GM21528 (cell line): Measurements from ENCODE around the gene UGT1A6.

Experiments
- ATAC-seq: cut with Tn5 transposase; IDR thresholded peaks from one replicate; pipeline ENCODE4 v1.9.1; 2021; ENCODE audit warnings: mild to moderate bottlenecking, moderate library complexity; ENCODE audit not compliant: unreplicated experiment, low FRiP score

Gene UGT1A6

DNA sequence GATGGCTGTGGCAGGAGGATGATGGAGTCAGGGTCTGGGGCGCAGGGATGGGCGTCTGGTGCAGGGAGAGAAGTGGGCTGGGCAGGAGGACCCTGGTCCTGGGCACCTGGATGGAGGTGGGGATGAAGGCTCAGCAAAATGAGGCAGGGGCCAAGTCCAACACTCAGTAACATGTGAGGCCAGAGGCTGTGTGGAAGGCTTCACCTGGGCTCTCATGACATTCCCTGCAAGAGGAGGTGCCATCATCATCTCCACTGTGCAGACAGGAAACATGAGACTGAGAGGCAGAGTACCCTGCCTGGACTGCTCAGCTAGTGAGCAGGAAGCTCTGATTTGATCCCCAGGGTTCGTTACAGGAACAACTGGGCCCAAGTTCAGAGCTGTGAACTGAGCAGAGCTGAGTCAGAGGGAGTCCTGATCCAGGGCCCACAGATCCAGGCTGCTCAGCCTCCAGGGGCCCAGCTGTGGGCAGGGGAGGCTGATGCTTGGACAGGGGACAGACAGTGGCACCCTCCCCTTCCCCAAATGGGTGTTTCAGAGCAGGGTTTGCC lies 124.7 kb downstream of the UGT1A6 start:
- ATAC-seq: no peak

DNA sequence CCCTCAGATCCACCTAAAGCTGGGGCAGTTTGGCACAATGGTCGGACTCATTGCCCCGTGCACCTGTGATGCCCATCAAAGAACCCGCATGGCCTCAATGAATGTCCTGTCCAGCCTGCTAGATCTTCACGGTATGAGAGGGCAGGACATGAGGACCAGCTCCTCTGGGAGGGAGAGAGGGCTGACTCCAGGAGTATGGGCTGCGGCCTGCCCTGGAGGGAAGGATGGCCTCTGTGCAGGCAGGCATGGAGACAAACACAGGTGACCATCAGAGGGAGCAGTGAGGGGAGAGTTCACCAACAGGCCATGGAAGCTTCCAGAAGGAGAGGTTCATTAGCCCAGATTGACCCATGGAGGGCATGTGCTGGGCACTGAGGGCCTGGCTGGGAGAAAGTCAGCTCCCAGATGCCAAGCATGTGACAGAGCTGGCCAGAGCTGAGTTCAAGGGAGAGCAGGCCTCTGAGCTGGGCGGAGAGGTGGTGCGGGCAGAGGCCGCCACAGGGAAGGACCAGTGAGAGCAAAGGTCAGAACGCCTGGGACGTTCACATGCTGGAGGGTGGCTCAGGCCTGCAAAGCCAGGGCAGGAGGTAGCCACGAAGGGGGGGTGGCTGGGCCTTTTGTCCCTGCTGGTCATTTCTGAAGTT lies 125.4 kb downstream of the UGT1A6 start:
- ATAC-seq: no peak

DNA sequence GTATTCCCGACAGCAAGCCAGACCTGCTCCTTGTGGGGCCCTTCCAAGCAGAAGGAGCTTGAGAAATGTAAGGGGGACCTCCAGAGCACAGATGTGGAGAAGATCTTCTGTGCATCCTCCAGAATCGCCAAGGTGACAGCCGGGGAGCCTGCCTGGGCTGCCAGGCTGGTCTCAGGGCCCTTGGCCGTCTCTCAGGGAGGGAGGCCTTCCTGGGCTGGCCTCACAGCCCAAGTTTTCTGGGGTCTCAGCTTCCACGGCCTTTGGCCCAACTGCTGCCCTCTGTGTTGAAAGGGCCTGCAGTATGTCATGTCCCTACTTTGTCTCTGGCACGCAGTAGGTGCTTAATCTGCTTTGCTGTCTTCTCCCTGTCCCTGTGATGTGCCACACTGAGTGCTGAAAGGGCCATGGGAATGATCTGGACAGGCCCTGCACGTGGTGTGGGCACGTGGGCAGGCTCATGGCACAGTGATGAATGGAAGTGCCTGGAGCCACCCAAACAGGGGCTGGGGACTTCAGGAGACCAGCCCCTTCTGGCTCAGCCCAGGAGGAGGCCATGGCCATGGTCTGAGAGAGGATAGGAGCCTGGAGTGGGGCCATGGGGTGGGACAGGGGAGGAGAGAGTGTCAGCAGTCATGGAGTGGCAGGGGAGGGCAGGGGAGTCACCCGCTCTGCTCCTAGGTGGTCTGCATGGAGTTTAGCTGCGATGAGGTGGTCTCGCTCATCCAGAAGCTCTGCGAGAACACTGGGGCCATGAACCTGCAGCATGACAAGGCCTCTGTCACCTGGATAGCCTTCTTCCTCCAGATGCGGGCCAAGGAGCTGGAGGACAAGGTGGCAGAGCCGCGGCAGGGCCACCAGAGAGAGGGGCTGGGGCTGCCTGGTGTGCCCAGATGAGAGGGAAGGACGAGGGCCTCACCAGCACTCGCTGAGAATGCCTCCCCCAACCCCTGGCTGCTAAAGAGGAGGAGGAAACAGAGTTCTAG lies 126.2 kb downstream of the UGT1A6 start:
- ATAC-seq: no peak

DNA sequence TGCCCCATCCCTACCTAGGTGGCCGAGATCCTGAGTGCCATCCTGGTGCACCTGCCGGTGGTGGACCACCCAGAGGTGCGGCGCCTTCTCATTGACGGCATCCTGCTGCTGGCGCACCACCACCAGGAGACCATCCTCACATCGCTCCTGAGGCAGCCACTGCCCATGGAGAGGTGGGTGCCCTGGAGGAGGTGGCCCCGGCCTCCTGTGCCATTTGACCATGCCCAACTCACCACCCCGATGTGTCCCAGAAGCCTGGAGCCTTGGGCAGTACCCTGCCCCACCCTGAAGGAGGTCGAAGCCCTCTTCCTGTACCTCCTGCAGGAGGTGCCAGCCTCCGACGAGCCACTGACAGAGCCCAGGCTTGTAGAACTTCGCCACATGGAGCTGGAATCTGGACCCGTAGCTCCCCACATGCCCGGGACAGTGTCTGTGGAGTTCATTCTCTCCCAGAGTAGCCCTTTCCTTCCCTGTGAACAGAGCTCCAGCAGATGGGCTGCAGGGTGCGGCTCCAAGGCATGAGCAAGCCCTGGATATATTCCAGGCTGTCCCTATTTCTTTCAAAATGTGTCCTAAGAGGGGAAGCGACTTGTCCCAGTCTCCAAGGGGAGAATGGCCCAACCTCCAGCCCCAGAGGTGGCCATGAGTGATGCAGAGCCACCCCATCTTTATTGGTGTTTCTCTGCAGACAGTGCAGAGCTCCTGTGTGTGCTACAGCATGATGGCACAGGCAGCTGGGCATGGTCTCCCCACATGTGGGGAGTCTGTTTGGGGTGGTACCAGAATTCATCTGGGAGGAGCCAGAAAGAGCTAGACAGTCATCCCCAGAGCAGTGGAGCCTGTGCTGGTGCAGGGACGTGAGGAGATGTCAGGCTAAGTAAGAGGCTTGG lies 127.4 kb downstream of the UGT1A6 start:
- ATAC-seq: no peak

DNA sequence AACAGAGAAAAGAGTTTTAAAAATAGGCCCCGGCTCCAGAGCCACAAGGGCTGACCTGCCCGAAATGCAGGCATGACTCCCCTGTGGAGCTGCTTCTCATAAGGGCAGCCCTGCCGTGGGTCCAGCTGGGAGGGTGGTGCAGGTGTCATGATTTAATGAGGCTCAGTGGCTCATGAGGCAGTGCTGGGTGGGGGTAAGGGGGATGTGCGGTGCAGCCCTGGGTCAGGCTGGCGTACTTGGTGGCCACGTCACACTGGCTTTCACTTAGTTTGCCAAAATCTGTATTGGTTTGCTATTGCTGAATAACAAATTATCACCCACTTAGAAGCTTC lies 128.1 kb downstream of the UGT1A6 start:
- no peak for ATAC-seq

DNA sequence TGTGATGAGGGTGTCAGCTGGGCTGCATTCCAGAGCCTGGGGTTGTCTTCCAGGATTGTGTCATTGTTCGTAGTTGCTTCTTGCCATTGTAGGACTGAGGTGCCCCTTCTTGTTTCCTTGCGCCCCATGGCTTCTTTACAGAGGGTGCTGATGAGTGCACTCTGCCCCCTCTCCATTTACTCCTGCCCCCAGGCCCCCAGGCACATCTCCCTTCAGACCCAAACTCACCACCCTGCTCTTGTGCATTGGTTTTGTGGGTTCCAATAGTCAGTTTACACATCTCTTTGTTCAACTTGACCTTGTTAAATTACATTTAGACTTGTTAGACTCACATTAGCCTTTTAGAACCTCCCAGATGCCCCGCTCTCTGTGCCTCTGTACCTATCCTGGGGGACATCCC lies 128.5 kb downstream of the UGT1A6 start:
- no peak for ATAC-seq

DNA sequence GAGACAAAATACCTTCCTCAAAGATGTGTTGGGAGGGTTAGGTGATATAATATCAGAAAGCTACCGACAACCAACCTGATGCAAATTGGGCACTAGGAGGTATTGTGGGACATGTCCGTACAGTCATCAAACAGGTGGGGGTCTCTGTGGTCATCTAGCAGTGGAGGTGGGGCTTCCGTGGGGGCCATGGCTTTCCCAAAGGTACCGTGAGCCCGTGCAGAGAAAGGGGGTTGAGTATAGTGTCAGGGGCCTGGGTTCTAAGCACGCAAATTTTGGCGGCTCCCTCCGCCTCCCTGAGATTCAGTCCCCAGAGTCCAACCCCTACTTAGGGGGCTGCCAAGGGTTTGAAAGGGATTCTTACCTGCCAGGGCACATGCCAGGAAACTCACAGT lies 129.0 kb downstream of the UGT1A6 start:
- no peak for ATAC-seq

DNA sequence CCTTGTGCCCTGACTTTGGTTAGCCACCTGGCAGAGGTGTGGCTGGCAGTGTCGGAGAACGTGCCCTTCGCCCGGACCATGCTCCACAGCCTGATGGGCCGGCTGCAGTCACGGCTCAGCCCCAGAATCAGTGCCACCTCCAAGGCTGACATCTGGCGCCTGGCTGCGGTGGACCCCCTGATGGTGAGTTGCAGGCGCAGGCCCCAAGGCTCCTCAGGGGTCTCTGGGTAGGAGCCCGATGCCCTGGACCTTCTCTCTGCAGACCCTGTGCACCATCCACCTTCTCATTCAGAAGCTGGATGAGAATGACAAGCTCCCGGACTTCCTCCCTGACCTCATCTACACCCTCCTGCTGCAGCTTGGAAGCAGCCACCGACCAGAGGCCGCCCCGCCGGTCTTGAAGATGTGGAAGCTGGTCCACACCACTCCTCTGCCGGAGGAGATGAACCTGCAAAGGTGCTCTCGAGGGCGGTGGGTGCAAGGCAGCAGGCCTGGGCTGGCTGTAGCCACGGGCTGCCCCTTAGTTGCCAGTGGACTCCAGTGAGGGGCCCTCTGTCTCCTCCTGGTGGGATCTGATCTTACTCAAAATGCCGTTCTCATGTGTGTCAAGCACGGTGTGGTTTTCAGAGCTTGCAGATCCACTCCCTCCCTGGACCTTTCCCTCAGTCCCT lies 129.5 kb downstream of the UGT1A6 start:
- no peak for ATAC-seq
